Measurements from ENCODE around the gene RNF103.
A peak's percentile ranks its signal among the peaks of the same experiment; 100 is the strongest.
"Not testable (repeated sequence)": the region's sequence is repeated elsewhere in the genome, so short reads cannot be mapped to it uniquely, and the experiment has no call there.

RNF103 gene, protein sequence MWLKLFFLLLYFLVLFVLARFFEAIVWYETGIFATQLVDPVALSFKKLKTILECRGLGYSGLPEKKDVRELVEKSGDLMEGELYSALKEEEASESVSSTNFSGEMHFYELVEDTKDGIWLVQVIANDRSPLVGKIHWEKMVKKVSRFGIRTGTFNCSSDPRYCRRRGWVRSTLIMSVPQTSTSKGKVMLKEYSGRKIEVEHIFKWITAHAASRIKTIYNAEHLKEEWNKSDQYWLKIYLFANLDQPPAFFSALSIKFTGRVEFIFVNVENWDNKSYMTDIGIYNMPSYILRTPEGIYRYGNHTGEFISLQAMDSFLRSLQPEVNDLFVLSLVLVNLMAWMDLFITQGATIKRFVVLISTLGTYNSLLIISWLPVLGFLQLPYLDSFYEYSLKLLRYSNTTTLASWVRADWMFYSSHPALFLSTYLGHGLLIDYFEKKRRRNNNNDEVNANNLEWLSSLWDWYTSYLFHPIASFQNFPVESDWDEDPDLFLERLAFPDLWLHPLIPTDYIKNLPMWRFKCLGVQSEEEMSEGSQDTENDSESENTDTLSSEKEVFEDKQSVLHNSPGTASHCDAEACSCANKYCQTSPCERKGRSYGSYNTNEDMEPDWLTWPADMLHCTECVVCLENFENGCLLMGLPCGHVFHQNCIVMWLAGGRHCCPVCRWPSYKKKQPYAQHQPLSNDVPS

DNA sequence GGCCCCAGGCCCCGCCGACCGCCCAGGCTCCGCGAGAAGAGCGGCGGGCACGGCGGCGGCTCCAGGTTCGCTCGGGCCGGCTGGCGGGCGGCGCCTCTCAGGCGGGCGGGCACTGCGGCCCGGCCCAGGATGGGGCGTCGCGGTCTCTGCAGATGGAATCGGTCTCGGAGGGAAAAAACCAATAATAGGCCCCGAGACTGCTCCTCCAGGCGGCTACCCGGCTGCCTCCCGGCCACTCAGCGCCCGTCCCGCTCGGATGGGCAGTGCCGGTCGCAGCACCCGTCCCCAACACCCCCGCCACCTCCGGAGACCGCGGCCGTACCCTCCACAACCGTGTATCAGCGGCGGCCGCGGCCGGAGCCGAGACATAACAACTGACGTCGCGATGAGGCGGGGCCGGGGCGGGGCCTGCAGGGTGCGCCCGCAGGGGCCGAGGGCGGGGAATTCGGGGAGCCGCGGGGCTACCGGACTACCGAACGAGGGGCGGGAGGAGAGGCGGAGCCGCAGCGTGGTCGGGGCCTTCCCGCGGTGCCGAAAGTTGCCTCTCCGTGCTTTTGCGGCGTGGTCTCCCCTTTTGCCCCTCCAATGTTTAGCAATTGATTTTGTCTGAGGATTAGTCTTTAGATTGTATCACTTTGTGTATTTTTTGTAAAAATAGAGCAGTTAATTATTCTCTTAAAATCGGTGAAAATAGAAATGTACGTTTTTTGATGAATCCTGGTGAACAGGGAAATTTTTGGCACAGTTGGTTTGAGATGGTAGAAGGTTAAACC lies at the start of gene RNF103:
RNF103 (minus strand) TSS at position 372 of the 773 bp plus-strand sequence. CDS start 979 bp downstream, outside the sequence.
- DNase-seq (ENCODE audit: low spot score): peak; percentile 82

DNA sequence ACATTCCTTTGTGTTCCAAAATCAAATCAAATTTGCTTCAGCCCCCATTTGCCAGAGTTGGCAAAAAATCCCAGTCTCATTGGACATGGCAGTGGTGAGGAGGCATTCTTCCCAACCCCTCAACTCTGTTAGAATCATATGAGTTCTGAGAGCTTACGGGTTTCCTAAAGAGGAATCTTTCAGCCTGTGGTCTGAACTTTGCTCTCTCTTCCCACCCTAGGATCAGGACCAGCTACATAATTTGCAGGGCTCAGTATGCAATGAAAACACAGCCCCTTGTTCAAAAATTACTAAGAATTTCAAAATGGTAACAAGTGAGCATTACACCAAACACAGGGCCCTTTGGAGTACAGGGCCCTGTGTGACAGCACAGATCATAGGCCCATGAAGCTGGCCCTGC lies 49.3 kb upstream of the RNF103 start:
- no peak for DNase-seq (ENCODE audit: low spot score)

DNA sequence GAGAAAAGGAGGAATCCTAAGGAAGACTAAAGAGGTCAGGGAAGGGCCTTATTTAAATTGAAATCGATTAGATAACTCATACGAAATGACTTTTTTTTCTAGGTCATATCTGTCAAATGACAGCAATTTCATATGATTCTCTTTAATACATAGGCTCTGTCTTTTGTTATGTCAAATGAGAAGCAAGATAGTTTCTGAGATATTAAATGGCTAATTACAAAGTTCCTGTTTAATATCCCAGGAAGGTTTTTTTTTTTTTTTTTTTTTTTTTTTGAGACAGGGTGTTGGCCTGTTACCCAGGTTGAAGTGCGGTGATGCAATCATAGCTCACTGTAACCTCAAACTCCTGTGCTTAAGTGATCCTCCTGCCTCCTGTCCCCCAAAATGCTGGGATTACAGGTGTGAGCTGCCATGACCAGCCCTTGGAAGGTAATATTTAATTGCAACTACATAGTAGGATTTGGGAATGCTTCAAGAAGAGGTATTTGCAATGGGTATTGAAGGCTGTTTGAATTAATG lies 48.4 kb upstream of the RNF103 start:
- DNase-seq (ENCODE audit: low spot score): no peak

DNA sequence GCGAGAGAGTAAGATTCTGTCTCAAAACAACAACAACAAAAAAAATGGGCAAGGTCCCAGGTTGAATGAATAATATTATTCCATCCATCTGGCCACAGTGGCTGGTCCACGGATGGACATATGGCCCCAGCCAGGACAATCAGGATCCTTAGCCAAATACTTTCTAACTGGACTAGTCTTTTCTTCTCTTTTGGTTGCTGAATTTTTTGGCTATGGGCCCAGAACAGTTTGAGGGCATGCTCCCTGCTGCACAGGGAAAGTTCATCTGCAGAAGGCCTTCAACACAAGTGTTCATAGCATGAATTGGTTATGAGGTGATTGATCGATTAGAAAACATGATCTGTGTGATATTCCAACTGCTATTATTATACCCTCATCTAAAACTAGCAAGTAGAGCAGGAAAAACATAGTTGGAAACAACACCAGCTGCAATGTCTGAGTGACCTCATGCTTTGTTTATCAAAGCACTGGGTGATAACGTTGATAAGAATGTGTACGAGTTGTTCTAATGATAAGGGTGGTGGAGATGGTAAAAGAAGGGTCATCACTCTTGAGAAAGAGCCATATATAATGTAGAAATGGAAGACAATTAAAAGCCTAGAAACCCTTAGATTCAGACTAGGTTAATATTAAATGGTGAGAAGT lies 47.8 kb upstream of the RNF103 start:
- no peak for DNase-seq (ENCODE audit: low spot score)

DNA sequence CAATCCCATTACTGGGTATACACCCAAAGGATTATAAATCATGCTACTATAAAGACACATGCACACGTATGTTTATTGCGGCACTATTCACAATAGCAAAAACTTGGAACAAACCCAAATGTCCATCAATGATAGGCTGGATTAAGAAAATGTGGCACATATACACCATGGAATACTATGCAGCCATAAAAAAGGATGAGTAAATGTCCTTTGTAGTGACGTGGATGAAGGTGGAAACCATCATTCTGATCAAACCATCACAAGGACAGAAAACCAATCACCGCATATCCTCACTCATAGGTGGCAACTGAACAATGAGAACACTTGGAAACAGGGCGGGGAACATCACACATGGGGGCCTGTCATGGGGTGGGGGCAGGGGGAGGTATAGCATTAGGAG lies 45.7 kb upstream of the RNF103 start:
- not testable (repeated sequence) for DNase-seq (ENCODE audit: low spot score)

DNA sequence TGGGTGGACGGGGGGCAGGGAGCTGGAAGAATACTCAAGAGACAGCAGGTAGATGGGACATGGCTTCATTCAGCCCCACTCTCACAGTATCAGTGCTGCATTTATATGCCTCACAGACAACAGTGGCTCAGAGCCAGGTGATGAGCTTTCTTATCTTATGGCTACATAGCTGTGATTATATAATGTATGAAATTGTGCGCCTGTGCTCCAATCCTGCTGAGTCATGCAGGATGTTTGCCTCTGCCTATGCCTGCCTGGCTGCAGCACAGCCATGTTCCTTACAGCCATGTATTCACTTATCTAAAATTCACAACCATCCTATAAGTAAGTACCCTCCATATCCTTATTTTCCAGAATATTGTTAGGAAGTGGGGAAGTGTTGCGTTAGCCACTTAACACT lies 37.7 kb upstream of the RNF103 start:
- no peak for DNase-seq (ENCODE audit: low spot score)

DNA sequence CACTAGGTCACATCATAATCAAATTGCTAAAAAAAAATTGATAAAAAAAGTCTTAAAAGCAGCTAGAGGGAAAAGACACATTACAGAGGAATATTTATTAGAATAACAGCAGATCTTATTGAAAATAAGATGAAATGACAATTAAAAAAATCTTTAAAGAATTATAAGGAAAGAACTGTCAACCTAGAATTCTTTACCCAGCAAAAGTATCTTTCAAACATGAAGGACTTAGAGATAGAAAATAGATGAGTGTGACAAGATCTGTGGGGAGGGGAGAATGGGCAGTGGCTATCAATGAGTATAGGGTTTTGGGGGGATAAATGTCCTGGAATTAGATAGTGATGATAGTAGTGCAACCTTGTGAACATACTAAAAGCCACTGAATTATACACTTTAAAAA lies 26.5 kb upstream of the RNF103 start:
- no peak for DNase-seq (ENCODE audit: low spot score)

DNA sequence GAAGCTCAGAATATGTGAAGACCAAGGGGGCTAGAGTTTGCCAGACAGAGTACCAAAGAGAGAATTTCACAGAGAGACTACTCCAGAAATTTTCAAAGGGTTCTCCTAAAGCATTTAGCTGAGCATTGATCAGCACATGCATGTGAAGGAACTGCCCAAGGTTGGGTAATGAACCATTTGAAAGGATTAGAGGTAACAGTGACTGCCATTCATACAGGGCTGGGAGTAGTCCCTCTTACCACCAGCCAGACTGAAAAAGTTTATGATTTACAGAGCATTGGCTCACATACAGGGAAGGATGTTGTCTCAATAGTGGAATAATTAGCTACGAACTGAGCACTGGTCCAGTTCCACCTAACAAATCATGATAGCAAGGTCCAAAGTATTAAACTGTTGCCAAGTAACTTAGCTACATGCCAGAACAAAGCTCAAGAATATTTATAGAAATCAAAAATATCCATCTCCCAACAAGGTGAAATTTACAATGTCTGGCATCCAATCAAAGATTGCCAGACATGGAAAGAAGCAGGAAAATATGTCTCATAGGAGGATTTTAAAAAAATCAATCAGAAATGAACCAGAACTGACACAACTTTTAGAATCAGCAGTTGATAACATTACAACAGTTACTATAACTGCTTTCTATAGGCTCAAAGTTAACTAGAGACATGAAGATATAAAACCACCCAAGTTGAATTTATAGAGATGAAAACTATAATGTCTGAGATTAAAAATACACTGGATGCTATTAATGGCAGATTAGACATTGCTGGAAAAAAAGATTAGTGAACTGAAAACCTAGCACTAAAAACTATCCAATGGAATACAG lies 25.7 kb upstream of the RNF103 start:
- DNase-seq (ENCODE audit: low spot score): no peak

DNA sequence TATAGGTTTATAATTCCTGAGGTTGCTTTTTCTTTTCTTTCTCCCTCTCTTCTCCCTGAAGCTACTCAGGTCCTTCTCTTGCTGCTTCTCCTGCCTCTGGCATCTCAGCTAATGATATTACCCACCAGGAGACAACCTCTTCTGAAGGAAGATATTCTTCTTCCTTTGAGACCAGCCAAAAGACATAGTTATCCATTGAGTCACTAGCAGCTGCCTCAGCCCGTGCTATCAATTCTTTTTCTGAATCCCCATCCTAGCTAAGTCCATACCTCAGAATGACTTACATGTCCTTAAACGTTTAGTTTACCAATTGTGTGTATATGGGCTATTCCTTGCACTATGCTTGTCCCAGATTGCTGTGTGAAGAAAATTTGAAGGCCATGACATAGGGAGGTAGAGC lies 25.0 kb upstream of the RNF103 start:
- DNase-seq (ENCODE audit: low spot score): no peak

DNA sequence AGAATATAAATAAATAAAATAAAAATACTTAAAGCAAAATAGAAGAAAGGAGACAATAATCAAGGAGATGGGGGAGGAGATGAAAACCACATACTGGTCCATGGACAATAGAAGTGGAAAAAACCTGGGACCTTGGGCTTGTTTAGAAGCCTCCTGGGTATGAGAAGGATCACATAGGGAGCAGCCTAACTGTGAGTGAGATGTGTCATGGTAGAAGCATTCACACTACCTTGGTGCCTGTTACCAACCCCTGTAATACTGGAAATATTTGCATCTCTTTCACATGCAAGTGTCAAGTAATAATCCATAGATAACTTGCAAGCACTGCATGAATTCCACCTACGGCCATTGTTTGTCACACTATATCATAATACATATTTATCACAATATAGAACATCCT lies 23.2 kb upstream of the RNF103 start:
- DNase-seq (ENCODE audit: low spot score): no peak

DNA sequence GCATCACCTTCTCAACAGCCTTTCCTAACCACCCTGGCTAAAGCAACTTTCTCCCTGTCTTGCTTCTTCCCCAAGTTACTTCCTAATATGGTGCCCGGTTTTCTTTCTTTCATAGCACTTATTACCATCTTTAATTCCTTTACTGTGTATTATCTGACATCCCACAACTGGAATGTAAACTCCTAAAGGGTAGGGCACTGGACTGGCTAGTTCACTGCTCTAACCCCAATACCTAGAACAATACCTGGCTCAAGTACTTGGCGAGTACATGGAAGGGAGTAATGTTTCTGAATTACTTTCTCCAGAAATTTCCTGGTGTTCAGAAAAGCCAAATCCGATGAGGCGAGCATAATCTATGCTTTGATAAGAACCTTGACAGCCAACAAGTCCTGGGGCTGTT lies 22.7 kb upstream of the RNF103 start:
- DNase-seq (ENCODE audit: low spot score): no peak

DNA sequence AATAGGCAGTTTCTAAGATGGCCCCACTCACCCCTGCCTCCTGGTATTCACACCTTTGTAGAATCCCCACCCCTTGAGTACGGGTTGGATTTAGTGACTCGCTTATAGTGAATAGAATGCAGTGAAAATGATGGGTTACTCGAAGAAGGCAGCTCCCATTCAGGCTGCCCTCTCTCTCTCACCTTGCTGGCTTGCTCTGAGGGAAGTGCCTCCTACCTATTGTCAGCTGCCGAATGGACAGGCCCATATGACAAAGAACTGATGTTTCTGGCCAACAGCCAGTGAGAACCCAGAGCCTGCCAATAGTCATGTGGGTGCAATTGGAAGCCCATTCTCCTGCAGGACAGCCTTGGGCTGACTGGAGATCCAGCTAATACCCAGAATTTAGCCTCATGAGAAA lies 22.1 kb upstream of the RNF103 start:
- DNase-seq (ENCODE audit: low spot score): no peak

DNA sequence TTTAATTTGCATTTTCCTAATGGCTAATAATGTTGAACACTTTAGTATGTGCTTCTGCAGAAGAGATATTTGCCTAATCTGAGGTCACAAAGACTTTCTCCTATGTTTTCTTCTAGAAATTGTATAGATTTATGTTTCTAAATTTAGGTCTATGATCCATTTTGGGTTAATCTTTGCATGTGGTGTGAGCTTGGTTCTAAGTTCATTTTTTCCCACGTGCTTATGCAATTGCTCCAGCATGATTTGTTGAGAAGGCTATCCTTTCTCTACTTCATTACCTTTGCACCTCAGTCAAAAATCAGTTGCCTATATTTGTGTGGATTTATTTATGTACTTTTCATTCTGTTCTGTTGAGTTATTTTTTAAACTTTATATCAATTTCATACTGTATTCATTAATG lies 15.0 kb upstream of the RNF103 start:
- DNase-seq (ENCODE audit: low spot score): no peak

DNA sequence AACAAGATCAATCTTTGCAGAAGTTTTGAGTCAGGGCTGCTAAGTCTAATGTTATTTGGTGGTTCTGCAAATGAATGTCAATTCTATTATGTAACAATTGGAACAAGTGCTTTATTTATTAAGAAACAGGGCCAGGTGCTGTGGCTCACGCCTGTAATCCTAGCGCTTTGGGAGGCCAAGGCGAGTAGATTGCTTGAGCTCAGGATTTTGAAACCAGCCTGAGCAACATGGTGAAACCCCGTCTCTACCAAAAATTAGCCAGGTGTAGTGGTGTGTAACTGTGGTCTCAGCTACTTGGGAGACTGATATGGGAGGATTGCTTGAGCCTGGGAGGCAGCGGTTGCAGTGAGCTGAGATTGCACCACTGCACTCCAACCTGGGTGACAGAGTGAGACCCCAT lies 13.2 kb upstream of the RNF103 start:
- no peak for DNase-seq (ENCODE audit: low spot score)

DNA sequence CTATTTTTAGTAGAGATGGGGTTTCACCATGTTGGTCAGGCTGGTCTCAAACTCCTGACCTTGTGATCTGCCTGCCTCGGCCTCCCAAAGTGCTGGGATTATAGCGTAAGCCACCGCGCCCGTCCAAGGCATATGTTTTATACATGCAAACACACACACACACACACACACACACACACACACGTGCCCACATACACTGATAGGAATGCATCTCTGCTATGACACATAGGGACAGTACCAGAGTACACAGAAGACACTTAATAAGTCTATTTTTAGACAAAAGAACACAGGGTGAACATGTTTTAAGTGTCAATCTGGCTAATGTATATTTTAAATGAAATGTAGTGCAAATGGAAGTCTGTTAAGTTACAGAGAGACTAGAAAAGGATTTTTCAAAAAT lies 10.7 kb upstream of the RNF103 start:
- DNase-seq (ENCODE audit: low spot score): no peak

DNA sequence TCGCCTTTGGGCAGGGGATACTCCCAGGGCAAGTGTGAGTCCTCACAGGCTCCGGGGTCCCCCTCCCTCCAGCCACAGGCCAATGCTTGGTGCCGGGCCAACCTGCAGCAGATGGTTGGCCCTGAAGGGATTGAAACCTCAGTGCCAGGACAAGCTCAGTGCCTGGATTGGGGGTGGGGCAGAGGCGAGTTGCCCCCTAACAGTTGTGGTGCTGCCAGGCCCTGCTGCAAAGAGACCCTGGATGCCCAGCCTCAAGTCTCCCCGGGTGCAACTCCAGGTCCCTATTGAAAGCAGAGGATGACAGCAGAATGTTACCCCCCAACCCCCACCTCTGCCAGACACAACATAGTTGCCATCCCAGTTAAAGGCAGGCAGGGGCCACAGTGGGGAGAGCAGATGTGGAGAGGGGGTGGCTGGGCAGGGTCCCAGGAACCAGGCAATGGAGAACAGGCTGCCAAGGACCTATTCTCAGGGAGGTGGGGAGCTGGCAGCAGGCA lies 9.5 kb upstream of the RNF103 start:
- DNase-seq (ENCODE audit: low spot score): no peak

DNA sequence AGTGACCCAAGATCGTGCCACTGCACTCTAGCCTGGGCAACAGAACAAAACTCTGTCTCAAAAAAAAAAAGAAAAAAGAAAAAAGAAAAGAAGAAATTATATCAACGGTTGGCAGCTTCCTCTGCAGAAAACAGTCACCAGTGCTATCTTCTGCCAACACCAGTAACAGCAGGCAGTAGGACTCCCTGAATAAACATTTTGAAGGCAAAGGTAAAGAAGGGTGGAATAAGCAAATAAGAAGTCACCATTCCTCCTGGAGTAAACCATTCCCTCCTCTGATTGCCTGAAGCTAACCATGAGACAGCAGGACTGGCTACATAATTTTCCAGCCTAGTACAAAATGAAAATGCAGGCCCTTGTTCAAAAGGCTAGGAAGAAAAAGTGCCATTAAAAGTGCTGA lies 9.0 kb upstream of the RNF103 start:
- DNase-seq (ENCODE audit: low spot score): no peak

DNA sequence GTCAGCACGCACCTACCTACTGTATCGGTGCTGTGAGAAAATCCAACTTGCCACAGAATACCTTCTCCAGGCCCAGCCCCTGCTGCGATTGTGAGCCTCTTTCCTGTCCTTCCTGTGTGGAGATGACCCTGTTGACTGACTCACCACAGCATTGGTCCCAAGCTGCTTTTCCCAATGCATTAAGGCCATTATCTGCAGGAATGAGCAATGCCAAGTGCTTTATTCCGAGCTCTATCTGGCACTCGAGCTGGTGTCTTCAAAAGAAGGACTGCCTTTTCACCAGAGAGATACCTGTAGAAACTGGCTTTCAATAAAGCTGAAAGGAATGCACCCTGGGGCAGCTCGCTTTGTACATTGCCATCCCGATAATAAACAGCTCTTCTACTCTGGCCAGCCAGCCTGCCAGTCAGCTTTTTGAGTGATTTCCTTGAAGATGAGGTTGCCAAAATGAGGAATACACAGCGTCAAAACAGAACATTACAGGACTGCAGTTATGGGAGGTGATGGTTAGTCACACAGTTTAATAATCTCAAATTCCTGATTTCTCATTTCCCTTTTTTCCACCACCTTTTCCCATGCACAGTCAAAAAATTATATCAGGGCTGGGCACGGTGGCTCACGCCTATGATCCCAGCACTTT lies 8.3 kb upstream of the RNF103 start:
- no peak for DNase-seq (ENCODE audit: low spot score)

DNA sequence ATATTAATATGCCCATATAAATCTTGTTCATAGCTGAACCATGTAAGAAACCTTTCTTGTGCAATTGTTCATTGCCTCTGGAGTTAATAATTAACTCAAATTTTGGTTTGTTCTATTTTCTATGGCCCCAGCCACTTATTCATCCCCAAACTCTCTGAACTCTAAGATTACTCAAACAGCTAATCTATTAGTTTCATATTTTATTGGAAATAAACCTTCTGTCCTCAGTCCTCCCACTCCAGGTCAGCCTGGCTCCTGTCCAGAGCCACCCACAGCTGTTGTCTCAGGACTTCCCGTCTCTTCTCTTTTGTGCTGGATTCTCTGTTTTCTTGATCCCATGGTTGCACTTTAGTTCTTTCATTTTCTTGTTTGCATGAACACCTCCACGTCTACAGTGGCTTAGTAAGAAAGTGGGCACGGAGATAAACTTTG lies 4.4 kb upstream of the RNF103 start:
- DNase-seq (ENCODE audit: low spot score): no peak

DNA sequence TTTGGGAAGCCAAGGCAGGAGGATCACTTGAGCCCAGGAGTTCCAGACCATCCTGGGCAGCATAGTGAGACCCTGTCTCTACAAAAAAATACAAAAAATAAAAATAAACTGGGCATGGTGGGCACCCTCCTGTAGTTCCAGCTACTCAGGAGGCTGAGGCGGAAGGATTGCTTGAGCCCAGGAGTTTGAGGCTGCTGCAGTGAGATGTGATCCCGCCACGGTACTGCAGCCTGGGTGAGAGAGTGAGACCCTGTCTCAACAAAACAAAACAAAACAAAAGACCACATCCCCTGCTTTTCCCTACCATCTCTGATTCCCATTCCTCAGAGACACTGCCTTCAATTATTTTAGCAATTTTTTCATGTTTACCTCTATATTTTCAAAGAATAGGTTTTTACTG lies 3.9 kb upstream of the RNF103 start:
- no peak for DNase-seq (ENCODE audit: low spot score)

DNA sequence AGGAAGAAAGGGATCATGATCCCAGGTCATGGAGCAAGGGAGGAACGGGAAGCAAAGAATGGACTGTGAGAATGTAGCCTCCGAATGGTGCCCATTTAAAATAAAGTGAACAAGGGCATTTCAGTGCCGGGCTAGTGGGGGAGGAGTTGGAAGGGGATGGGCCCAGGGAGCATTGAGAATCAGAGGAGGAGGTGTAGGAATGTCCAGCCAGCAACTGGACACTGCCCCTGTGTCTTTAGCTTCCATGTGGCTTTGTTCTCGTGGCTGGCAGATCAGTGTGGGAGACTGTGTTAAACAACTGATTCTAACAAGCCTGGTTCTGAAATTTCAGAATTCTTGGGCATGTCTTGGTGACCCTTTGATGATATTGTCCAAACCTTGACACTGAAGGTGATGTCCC lies 1.4 kb upstream of the RNF103 start:
- peak; percentile 46 for DNase-seq (ENCODE audit: low spot score)
